Measurements from ENCODE around the gene NAV3. TPM values are rescaled to one million over a fixed set of nuclear protein-coding genes. Genes with fewer than 3 reads are reported as not detected.

Gene NAV3
- total RNA-seq, 1 donor from 2014 or later: 17.0 TPM

- TF ChIP-seq CTCF (IDR thresholded peaks at IDR 0.05; ENCODE audit: insufficient read depth, low read length, poor library complexity, severe bottlenecking): no peak
- no peak for DNase-seq (ENCODE audit: low read depth)
- Histone ChIP-seq H3K4me3 (ENCODE audit: low read depth, low read length) (no peak overlapping the region), H3K36me3 (ENCODE audit: control insufficient read depth, insufficient read depth, low read length) (no peaks in the 10 kb centered on the region), H3K27me3 (ENCODE audit: control insufficient read depth, insufficient read depth, low read length) (no peaks in the 10 kb centered on the region)
Measured at GRCh38 chr12:77861317-77861716, 30.6 kb downstream of the NAV3 start.

- Histone ChIP-seq H3K36me3 (ENCODE audit: control insufficient read depth, insufficient read depth, low read length) (no peaks in the 10 kb centered on the region), H3K27me3 (ENCODE audit: control insufficient read depth, insufficient read depth, low read length) (no peaks in the 10 kb centered on the region), H3K4me3 (ENCODE audit: low read depth, low read length) (no peak overlapping the region)
- DNase-seq (ENCODE audit: low read depth): no peak
- TF ChIP-seq CTCF (IDR thresholded peaks at IDR 0.05; ENCODE audit: insufficient read depth, low read length, poor library complexity, severe bottlenecking): no peak
Measured at GRCh38 chr12:77865178-77865577, 34.5 kb downstream of the NAV3 start.

GRCh38 chr12:77878901-77879300 is 48.2 kb downstream of the NAV3 start:
- TF ChIP-seq CTCF (IDR thresholded peaks at IDR 0.05; ENCODE audit: insufficient read depth, low read length, poor library complexity, severe bottlenecking): no peak
- DNase-seq (ENCODE audit: low read depth): no peak
- no peaks in the 10 kb centered on the region for H3K27me3 ChIP-seq (ENCODE audit: control insufficient read depth, insufficient read depth, low read length)
- no peaks in the 10 kb centered on the region for H3K36me3 ChIP-seq (ENCODE audit: control insufficient read depth, insufficient read depth, low read length)
- no peak overlapping the region for H3K4me3 ChIP-seq (ENCODE audit: low read depth, low read length)

- no peak overlapping the region for H3K4me3 ChIP-seq (ENCODE audit: low read depth, low read length)
- H3K36me3 ChIP-seq (ENCODE audit: control insufficient read depth, insufficient read depth, low read length): no peaks in the 10 kb centered on the region
- no peak for TF ChIP-seq CTCF (IDR thresholded peaks at IDR 0.05; ENCODE audit: insufficient read depth, low read length, poor library complexity, severe bottlenecking)
- no peaks in the 10 kb centered on the region for H3K27me3 ChIP-seq (ENCODE audit: control insufficient read depth, insufficient read depth, low read length)
- DNase-seq (ENCODE audit: low read depth): no peak
Measured at GRCh38 chr12:77882709-77883108, 52.0 kb downstream of the NAV3 start.

- H3K36me3 ChIP-seq (ENCODE audit: control insufficient read depth, insufficient read depth, low read length): no peaks in the 10 kb centered on the region
- no peaks in the 10 kb centered on the region for H3K27me3 ChIP-seq (ENCODE audit: control insufficient read depth, insufficient read depth, low read length)
- TF ChIP-seq CTCF (IDR thresholded peaks at IDR 0.05; ENCODE audit: insufficient read depth, low read length, poor library complexity, severe bottlenecking): no peak
- H3K4me3 ChIP-seq (ENCODE audit: low read depth, low read length): no peak overlapping the region
- DNase-seq (ENCODE audit: low read depth): peak; percentile 74
Measured at GRCh38 chr12:77888611-77889010, 57.9 kb downstream of the NAV3 start.

GRCh38 chr12:77891518-77892147 is 60.9 kb downstream of the NAV3 start:
- DNase-seq (ENCODE audit: low read depth): no peak
- TF ChIP-seq CTCF (IDR thresholded peaks at IDR 0.05; ENCODE audit: insufficient read depth, low read length, poor library complexity, severe bottlenecking): no peak
- no peaks in the 10 kb centered on the region for H3K36me3 ChIP-seq (ENCODE audit: control insufficient read depth, insufficient read depth, low read length)
- H3K27me3 ChIP-seq (ENCODE audit: control insufficient read depth, insufficient read depth, low read length): no peaks in the 10 kb centered on the region
- H3K4me3 ChIP-seq (ENCODE audit: low read depth, low read length): no peak overlapping the region

All from kidney epithelial cell (primary cell).